WERI-Rb-1 (cell line): ENCODE data around the gene TENM3.

ENCODE experiments used
- DNase-seq: peaks from one replicate; pipeline ENCODE4 v3.0.0-alpha.2; 2020
- H3K27ac ChIP-seq: fragments of 250-450 bp; sonication (Bioruptor Pico); 2 replicates; pipeline ENCODE4 v1.5.1; 2020; ENCODE audit warnings: mild to moderate bottlenecking, moderate library complexity
- H3K27me3 ChIP-seq: fragments of 250-450 bp; sonication (Bioruptor Pico); 2 replicates; pipeline ENCODE4 v1.5.1; 2021; ENCODE audit warnings: mild to moderate bottlenecking, low read depth, moderate library complexity; ENCODE audit not compliant: insufficient read depth, severe bottlenecking
- H3K36me3 ChIP-seq: fragments of 250-450 bp; sonication (Bioruptor Pico); 2 replicates; pipeline ENCODE4 v1.5.1; 2020; ENCODE audit warnings: mild to moderate bottlenecking, moderate library complexity
- H3K4me3 ChIP-seq: 2 replicates; pipeline ENCODE4 v1.5.1; 2011; ENCODE audit warnings: low read depth, mild to moderate bottlenecking, control low read depth, low read length
- H3K9me3 ChIP-seq: fragments of 250-450 bp; sonication (Bioruptor Pico); 2 replicates; pipeline ENCODE4 v1.5.1; 2021; ENCODE audit warnings: mild to moderate bottlenecking, moderate library complexity; ENCODE audit not compliant: severe bottlenecking
- TF ChIP-seq, protein P1 (sequence below): IDR thresholded peaks from 2 replicates; pipeline ENCODE4 v1.5.1; 2011; ENCODE audit warnings: low read depth, mild to moderate bottlenecking, control low read depth, inconsistent platforms, low read length

The TENM3 gene

DNA sequence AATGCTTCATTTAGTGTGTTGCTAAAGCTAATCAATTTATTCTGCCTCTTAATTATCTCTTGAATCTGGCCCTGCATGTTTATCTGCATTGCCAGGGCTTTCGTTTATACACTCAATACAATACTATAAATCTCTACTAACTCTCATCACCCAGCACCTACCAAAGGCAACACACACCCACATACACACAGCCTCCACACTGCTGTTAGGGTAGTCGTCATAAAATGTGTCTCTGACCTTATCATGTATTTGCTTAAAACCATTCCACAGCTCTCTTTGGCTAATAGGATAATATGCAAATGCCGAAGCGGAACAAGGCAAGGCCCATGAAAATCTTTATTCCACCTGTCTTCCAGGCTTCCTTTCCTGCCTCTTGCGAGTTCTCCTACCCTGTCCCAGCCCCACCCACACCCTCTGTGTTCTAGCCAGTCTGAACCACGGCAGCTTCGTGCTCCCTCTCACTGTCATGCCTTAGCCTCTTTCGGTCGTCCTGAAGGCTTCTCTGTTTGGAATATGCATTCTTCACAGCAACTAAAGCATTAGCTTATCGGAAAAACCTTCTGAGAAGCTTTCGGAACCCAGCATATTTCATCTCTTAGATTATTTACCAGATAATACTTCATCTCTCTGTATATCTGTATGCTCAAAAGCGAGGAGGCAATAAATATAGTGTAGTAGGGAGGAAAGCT lies 333.5 kb downstream of the TENM3 start:
- Histone ChIP-seq H3K4me3 (no peak overlapping the region), H3K9me3 (no peaks in the 10 kb centered on the region), H3K36me3 (no peaks in the 10 kb centered on the region), H3K27ac (no peak overlapping the region), H3K27me3 (no peaks in the 10 kb centered on the region)
- TF ChIP-seq, protein P1, sequence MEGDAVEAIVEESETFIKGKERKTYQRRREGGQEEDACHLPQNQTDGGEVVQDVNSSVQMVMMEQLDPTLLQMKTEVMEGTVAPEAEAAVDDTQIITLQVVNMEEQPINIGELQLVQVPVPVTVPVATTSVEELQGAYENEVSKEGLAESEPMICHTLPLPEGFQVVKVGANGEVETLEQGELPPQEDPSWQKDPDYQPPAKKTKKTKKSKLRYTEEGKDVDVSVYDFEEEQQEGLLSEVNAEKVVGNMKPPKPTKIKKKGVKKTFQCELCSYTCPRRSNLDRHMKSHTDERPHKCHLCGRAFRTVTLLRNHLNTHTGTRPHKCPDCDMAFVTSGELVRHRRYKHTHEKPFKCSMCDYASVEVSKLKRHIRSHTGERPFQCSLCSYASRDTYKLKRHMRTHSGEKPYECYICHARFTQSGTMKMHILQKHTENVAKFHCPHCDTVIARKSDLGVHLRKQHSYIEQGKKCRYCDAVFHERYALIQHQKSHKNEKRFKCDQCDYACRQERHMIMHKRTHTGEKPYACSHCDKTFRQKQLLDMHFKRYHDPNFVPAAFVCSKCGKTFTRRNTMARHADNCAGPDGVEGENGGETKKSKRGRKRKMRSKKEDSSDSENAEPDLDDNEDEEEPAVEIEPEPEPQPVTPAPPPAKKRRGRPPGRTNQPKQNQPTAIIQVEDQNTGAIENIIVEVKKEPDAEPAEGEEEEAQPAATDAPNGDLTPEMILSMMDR: no peak
- DNase-seq: peak; percentile 47

DNA sequence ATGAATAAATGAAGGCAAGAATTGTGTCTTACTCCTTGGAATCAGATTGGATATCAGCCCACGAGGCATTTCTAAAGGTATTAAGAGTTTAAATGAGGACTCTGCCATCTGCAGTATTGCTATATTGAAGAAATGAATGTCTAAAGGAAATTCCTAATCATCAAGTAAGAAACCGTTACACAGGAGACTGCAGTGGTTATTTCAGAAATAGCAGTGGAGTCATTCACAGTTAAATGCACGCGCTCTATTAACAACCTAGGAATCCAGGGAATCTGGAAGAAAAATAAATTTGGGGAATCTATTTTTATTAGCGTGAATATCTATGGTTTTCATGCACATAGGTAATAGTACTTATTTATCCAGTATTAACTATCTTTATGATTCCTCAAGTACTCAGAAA lies 334.2 kb downstream of the TENM3 start:
- Histone ChIP-seq H3K36me3 (no peaks in the 10 kb centered on the region), H3K27ac (no peak overlapping the region)
- DNase-seq: no peak

DNA sequence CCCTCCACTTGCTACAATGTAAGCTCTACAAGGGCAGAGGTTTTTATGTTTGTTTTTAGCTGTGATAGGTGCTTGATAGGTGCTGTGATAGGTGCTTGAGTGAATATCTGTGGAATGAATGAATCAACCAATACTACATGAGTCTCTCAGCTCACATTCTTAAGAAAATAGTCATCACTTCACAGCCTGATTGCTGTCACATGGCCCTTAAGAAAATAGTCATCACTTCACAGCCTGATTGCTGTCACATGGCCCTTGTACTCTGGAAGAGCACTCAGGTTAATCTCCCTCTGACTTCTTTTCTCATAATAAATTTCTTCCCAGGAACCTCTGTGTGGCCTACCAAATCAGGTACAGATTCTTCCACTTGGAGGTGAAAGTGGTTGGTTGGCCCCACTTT lies 335.2 kb downstream of the TENM3 start:
- H3K36me3 ChIP-seq: no peaks in the 10 kb centered on the region
- no peak for DNase-seq

More for the DNA sequence above, 334.2 kb downstream of the TENM3 start:
- no peaks in the 10 kb centered on the region for H3K9me3 ChIP-seq
- no peaks in the 10 kb centered on the region for H3K27me3 ChIP-seq
- TF ChIP-seq, protein P1: no peak
- no peak overlapping the region for H3K4me3 ChIP-seq

DNA sequence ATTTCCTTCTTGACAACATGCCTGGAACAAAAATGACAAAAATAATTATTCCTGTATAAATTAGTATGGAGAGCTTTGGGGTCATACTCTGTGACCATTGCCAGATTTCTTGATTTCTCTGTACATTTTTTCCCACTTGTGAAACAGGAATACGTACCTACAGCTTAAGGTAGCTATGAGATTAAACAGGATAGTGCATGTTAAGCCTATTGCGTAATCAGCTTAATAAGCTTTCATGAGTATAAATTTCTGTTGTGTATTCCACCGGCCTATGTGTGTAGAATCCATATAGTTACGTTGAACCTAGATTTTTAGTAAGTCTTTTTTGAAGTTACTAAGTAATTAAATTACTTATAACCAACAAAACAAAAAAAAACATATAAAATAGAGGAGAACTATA lies 339.0 kb downstream of the TENM3 start:
- peak overlapping the region; percentile 36 for H3K4me3 ChIP-seq
- no peaks in the 10 kb centered on the region for H3K9me3 ChIP-seq
- TF ChIP-seq, protein P1: no peak
- H3K27ac ChIP-seq: no peak overlapping the region
- DNase-seq: no peak
- H3K27me3 ChIP-seq: no peaks in the 10 kb centered on the region
- no peaks in the 10 kb centered on the region for H3K36me3 ChIP-seq

More for the DNA sequence above, 335.2 kb downstream of the TENM3 start:
- Histone ChIP-seq H3K9me3 (no peaks in the 10 kb centered on the region), H3K4me3 (no peak overlapping the region), H3K27me3 (no peaks in the 10 kb centered on the region), H3K27ac (no peak overlapping the region)
- TF ChIP-seq, protein P1: no peak

DNA sequence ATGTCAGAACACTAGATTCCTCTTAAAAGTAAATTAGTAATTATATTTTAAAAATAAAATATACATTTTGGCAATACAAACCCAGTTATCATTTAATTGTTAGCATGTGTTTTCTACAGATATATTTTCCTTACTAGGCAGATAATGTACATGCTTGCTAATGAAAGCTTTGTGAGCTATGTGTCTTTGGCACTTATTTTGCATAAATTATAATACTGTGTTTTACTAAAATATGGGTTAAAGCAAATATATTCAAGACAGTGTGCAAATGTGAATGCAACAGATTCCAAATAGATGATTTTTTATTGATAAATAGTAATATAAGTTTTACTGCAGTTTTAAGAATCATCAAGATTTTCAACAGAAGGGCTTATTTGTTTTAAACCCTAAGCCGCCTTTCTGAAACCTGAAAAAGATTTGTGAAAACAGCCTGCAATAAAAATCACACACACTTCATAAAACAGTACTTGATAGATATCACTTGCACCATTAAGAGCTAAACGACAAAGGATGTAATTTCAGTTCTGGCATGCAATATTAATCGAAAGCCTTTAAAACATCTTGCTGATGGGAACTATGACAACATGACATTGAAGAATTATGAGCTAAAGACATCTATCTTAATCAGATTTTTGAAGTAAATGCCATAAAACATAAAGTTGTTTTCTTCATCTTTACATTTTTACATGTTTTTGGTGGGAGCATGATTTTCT lies 340.7 kb downstream of the TENM3 start:
- no peak overlapping the region for H3K4me3 ChIP-seq
- no peak overlapping the region for H3K27ac ChIP-seq
- DNase-seq: no peak
- H3K36me3 ChIP-seq: no peaks in the 10 kb centered on the region
- H3K9me3 ChIP-seq: peaks cover 3% of the 10 kb centered on the region
- TF ChIP-seq, protein P1: no peak
- no peaks in the 10 kb centered on the region for H3K27me3 ChIP-seq
